Activated CD8-positive, alpha-beta memory T cell treated with anti-CD3 and anti-CD28 coated beads, Interleukin-2, amount 50 U/mL, for 1 hour (primary cell): Measurements from ENCODE around the gene MBNL2.

Source experiments
- DNase-seq: peaks from one replicate; pipeline ENCODE4 v3.0.0-alpha.2; 2020; ENCODE audit errors: extremely low read depth

The MBNL2 gene

GRCh38 chr13:97273341-97273831 is 51.3 kb downstream of the MBNL2 start:
- DNase-seq: no peak

- no peak for DNase-seq
These were observed 52.9 kb downstream of the MBNL2 start for GRCh38 chr13:97274829-97275649.

DNA sequence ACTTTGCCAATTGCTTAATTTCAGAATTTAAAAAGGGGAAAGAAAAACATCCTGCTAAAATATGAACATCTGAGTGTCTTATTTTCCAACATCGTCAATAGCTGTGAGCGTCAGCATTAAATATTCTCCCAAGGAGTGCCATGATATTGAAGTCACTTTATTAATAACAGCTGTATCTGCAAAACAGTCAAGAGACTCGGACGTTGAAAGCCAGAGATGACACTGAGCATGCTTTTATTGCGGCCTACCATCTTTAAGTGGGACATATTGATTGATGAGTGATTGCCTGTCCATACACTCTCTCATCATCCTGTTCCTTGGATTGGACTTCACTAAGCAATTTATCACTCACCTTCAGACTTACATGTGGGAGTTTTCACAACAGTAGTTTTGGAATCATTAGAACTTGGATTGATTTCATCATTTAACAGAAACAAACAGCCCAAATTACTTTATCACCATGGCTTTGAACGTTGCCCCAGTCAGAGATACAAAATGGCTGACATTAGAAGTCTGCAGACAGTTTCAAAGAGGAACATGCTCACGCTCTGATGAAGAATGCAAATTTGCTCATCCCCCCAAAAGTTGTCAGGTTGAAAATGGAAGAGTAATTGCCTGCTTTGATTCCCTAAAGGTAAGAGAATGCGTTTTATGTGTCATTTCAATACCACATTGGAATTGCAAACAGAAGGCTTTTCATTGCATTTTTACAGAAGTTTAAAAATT is 53.8 kb downstream of the MBNL2 start:
- no peak for DNase-seq

DNA sequence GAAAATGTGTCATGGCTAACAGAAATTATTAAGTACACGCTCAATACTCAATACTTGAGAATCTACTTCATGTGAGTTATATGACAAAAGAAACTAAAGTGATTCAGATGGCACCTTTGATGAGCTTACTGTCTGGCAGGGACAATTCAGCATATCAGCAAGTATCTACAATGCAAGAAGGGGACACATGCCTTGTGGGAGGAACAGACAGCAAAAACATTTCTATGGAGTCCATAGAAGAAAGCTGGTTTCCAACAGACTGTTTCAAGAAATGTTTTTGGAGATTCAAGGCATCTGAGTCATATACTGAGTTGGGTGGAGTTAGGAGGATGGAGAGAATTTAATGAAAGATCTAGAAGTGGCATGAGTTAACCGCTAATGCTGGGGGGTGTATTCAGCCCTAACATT is 54.7 kb downstream of the MBNL2 start:
- DNase-seq: no peak

GRCh38 chr13:97278435-97279411 is 56.6 kb downstream of the MBNL2 start:
- DNase-seq: no peak

GRCh38 chr13:97279913-97280312 is 57.8 kb downstream of the MBNL2 start:
- DNase-seq: no peak

DNA sequence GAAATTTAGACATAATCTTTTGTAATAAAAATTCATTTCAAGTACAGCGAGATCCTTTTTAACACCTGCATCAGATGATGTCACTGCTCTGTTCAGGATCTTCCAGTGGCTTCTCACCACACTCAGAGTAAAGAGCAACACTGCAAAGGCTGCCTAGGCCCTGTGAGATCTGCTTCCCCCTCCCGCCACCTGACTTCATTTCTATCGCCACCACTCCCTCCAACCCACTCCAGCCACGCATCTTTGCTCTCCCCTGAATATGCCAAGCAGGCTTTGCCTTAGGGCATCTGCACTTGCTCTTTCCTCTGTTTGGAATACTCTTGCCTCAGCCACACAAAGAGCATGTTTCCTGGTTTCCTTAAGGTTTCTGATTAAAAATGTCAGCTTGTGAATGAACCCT is 58.3 kb downstream of the MBNL2 start:
- no peak for DNase-seq

GRCh38 chr13:97281028-97281427 is 58.9 kb downstream of the MBNL2 start:
- no peak for DNase-seq

GRCh38 chr13:97282705-97283104 is 60.6 kb downstream of the MBNL2 start:
- DNase-seq: no peak

GRCh38 chr13:97283888-97284287 is 61.8 kb downstream of the MBNL2 start:
- DNase-seq: no peak

GRCh38 chr13:97284558-97284957 is 62.4 kb downstream of the MBNL2 start:
- DNase-seq: no peak

DNA sequence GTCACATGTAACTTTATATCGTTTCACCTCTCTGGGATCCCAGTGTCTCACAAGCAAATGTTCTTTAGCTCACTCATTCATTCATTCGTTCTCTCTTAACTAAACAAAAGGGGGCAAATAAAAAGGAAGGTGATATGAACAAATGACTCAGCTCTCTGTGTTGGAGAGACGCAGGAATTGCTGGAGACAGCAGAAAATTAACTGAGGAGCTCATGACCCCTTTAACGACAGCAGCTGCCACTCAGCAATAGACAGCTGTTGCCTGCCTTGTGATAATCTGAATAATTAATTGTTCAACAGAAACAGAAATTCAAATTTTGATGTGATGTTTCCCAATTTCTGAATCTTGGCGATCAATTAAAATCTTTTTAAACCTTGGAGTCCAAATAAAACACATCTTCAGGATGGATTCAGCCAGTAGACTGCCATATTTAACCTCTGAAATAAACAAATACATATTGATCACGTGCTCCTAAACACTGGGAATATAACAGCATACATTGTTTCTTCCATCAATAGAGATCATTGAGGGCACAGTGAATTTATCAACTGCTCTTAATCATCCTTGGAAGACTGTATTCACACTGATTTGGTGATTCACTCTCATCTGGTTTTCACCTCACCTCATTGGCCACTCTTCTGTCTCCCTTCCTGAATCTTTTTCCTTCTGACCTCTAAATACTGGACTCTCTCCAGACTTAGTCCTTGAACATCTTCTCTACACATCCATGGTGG is 63.3 kb downstream of the MBNL2 start:
- no peak for DNase-seq

GRCh38 chr13:97286317-97287046 is 64.3 kb downstream of the MBNL2 start:
- DNase-seq: no peak

DNA sequence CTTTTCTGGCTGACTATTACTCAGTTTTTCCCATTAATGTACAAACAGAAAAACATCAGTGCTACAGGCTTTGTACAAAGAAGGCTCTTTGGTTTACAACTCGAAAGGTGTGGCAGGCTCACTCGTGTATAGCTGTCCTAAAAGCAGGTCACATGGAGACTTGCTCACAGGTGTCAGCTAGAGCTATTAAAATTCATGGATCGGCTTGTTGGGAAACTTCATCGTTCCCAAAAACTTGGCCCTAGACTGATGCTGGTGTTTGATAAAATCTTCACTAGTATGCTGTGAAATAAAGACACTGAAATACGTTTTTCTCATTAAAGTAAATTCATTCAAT is 64.9 kb downstream of the MBNL2 start:
- DNase-seq: no peak

DNA sequence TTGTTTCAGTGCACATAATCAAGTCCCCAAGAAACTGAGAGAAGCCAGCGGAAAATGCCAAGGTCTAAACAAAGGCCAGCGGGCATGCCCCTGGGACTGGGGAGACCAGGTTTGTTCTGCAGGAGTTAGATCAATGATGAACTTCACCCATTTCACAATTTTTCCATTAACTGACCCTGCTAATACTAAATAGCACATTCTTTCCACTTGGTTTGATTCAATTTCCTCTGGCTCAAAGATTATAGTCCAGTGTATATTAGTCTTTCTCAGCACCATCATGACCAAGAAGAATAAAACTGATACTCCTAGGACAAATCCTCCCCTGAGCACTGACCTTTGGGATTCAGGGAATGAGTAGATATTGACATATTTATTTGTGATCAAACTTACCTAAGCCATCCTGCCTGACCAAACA is 66.4 kb downstream of the MBNL2 start:
- no peak for DNase-seq

DNA sequence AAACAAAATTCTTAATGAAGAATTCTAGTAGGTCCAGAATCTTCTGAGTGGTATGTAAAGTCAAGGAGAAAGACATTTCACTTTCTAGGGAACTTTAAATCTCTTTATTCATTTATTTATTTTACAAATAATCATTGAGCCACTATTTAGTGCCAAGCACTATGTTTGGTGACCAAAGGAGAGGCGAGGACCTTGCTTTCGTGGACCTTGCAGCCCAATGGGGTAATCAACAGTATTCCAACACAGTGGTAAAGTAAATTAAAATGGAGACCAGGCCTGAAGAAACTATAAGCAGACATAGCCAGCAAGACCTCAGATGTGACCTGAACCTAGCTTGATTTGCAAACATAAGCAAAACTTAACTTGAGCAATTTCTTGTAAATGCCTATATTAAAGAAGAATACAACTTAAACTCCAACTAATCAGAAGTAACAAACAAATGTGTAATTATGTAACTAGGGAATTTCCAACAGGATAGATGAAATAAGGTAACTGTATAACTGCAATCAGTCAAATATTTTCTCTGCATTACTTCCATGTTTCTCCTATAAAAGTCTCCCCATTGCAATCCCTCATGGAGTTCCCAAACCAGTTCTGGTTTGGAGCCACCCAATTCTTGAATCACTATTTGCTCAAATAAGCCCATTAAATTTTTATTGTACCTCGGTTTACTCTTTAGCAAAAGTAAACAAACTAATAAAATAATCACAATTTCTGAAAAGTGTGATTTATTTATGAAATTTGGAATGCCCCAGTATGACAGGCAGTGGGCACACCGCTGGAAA is 67.6 kb downstream of the MBNL2 start:
- DNase-seq: no peak

- DNase-seq: no peak
These were observed 73.4 kb downstream of the MBNL2 start for GRCh38 chr13:97295283-97296182.

- DNase-seq: no peak
These were observed 74.6 kb downstream of the MBNL2 start for GRCh38 chr13:97296740-97297139.

DNA sequence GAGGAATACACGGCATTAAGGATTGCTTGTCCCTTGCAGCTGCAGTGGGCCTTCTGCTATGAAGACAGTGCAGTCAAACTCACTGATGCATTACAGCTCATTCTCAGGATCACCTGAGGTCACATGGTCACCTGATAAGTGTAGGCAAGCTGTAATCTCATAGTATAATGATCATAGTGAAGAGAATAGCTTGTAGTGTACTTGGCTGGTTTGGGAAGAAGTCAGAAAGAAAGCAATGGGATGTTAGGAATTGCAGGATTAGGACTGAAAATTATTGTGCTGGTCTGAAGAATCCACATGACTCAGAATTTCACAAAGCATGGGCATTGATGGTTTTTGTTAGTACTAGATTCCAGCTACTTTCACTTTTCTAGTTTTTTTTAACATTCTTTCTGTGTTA is 76.7 kb downstream of the MBNL2 start:
- DNase-seq: no peak
